H1 (cell line): ENCODE data around the gene HSPA5.

ENCODE experiments used
- CREB1 ChIP-seq: IDR thresholded peaks from 2 replicates; pipeline ENCODE4 v1.6.1; 2012; ENCODE audit warnings: inconsistent platforms
- POLR2A ChIP-seq, 2 experiments: IDR thresholded peaks; 1 replicate in 1 of 2; 2 replicates in 1 of 2; pipeline ENCODE4 v1.6.1; 2011; ENCODE audit warnings: low read depth in 2 of 2, low read length in 2 of 2, mild to moderate bottlenecking in 2 of 2; ENCODE audit errors: control extremely low read depth in 1 of 2

GRCh38 chr9:125189011-125189360 is 52.2 kb downstream of the HSPA5 start:
- TF ChIP-seq POLR2A (IDR thresholded peaks at IDR 0.05; ENCODE audit: control extremely low read depth in 1 of 2, low read depth in 2 of 2, low read length in 2 of 2) = no peak
- TF ChIP-seq CREB1 = no peak
